DND-41 (cell line): ENCODE results near the gene AHCYL1.

Experiments used
- EZH2 ChIP-seq: IDR thresholded peaks from 3 replicates; pipeline ENCODE4 v1.6.1; 2012; ENCODE audit warnings: borderline replicate concordance, low read depth, mild to moderate bottlenecking, moderate library complexity, low read length, inconsistent platforms; ENCODE audit not compliant: severe bottlenecking
- TF ChIP-seq, protein P1 (sequence below): IDR thresholded peaks from 2 replicates; pipeline ENCODE4 v1.5.1; 2012; ENCODE audit warnings: borderline replicate concordance, low read length, moderate library complexity, mild to moderate bottlenecking; ENCODE audit not compliant: poor library complexity, severe bottlenecking; ENCODE audit errors: extremely low read depth

DNA sequence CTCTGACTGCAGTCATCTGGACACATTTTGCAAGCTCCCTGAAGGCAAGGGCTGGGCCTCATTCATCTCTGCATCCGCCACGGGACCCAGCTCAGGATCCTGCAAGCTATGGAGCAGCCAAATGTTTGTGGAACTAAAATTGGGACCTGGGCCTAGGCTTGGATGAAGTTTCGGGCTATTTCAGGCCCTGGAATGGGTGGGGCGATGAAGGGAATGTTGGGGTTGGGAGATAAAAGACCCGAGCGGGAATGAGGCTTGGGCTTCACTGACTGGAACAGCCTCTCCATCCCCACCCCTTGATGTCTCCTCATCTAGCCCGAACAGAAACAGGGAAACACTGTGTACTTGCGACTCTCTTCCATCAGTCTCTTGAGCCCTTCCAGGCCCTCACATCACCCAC lies 7.3 kb upstream of the AHCYL1 start:
- TF ChIP-seq, protein P1, sequence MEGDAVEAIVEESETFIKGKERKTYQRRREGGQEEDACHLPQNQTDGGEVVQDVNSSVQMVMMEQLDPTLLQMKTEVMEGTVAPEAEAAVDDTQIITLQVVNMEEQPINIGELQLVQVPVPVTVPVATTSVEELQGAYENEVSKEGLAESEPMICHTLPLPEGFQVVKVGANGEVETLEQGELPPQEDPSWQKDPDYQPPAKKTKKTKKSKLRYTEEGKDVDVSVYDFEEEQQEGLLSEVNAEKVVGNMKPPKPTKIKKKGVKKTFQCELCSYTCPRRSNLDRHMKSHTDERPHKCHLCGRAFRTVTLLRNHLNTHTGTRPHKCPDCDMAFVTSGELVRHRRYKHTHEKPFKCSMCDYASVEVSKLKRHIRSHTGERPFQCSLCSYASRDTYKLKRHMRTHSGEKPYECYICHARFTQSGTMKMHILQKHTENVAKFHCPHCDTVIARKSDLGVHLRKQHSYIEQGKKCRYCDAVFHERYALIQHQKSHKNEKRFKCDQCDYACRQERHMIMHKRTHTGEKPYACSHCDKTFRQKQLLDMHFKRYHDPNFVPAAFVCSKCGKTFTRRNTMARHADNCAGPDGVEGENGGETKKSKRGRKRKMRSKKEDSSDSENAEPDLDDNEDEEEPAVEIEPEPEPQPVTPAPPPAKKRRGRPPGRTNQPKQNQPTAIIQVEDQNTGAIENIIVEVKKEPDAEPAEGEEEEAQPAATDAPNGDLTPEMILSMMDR: no peak
- TF ChIP-seq EZH2: no peak
